NCI-H446 (cell line): Measurements from ENCODE around the gene IL33.

Experiments
- DNase-seq, 2 experiments: peaks; one replicate each; lab custom pipeline; 2025; lab: John Stamatoyannopoulos, UW

The IL33 gene

DNA sequence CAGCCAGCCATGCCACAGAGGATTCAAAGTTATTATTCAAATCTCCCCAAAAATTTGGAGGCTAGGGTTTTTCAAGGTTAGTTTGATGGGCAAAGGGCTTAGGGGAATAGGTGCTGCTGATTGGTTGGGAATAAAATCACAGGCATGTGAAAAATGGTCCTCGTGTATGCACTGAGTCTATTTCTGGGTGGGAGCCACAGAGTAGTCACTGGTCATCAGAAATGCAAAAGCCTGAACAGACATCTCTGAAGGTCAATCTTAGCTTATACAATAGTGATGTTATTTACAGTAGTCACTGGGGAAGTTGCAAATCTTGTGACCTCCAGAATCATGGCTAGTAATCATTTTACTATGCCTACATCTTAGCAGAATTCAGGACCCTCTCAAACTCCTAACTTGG lies 1.3 kb downstream of the IL33 start:
- no peak for DNase-seq

DNA sequence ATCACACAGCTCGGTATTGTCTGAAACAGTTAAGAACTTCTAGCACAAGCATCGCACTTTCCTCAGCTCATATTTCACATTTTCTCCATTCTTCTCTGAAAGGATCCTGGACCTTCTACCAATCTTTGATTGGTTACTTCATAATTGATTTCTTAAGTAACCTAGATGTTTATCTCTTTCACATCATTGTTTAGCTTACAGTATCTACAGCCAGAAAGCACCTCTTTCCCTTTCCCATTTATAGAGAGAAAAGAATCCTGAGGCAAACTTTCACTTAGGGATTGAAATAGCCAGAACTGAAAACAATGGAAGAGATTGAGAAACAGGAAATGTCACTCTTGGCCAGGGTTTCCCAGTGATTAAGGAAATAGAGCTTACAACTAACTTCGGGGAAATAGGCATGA lies 2.5 kb downstream of the IL33 start:
- no peak for DNase-seq

DNA sequence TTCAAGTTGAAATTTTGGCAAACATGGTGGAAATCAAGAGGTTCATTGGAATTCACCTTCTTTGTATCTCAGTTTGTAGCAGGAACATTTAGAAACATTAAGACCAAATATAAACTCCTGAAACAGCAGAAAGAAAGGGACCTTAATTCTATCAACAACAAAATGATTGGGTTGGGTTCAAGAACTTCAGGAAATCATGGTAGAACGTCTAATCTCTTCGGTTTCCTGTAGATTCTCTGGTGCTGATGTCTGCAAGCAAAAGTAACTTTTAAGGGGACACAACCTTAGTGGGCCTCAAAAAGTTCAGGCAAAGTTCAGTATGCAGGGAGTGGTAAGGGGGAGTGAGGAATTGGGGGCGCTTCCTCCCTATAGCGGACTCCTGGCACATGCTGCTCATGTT lies 3.4 kb downstream of the IL33 start:
- DNase-seq = no peak

DNA sequence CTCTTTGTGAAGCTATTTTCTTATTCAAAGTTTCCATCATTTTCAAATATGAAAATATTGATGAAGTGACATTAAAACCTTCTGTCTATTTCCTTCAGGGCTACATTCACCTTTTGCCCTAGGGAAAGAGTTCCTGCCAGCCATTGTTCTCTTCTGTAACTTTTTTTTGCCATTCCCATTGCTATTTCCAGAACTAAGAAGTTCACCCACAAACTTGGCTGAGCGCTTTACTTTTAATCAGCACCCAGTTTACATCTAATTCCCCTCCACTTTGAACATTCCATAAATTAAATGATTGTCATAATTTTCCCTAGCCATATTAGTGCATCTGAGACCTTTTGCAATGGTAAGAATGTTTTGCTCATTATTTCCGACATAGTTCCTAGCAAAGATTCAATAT lies 4.4 kb downstream of the IL33 start:
- no peak for DNase-seq

DNA sequence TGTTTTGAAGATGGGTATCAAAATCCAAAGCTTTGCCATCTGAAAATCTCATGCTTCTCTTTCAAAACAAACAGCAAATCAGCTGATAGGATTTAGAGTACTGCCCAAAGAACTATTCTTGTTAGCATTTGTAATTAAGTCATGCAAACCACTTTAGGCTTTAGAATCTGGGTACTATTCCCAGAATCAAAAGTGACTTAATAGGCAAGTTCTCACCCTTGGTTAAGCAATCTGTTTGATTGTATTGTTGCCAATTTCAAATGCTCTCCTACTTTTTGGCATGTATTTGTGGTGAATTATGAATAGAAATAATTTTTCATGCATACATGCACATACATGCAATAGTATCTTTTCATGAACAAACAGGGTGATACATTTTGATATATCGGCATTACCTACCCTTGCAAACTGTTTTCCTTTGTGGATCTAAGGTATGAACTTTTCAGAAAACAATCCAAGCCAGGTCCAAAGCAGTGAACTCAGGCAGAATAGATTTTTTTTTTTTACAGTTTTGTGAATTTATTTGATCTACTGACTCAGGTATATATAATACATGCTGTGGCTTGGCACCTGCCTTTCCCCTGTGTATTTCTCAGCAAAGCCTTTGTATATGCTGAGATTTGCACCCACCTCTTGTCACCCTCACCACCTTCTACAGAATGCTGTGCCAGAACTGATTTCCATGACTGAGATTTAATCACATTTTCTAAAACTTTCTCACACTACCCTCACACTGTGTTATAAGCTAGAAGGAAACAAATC lies 9.0 kb downstream of the IL33 start:
- peak in 1 of 2 experiments; percentile 19 for DNase-seq

DNA sequence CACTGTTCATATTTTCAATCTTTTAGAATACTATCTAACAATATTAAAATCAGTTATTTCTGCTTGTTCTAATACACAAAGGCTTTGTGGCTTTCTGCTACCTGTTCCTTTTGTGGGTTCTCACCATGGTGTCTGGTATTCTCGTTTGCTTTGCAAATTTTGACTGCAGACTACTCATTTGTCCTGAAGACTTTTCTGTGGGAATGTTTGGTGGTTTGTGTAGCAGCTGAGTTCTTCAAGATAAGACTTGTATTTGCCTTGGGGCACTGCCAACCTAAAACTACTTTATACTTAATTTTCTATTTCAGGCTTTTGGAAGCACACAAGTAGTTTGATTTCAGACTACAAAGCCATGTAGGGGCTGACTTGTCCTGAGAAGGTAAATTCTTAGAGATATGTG lies 11.1 kb downstream of the IL33 start:
- DNase-seq = no peak

DNA sequence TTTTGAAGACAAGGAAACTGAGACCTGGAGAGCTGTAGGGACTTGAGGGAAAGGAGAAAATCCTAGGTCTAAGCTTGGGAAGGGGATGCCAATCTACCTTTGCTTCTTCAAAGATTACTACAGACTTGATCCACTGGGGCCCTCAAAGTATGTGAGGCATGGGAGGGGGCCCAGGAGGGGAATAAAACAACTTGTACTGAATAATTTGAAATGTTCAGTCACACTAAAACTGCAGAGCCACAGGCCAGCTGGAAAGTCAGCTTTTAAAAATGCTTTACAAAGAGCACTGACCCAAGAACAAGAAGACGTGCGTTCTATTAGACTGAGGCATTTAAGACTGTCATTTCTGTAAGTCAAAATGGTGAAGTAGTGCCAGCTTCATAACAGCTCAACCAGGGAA lies 13.6 kb downstream of the IL33 start:
- DNase-seq = no peak

DNA sequence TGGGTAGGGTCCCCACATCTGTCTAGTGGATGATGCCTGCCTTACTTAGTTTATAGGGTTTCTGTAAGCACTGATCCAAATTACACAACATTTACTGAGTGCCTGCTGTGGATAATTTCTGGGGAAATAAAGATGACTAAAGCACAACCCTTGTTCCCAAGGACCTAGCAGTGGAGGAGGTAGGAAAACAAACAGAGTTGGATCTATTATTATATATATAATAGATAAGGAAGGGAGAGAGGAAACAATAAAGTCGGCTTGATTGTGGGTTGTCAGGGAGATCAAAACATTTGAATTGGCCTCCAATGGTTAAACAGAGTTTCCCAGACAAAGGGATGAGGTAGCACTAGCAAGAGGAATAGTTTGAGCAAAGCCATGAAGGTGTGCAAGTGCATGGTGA lies 14.0 kb downstream of the IL33 start:
- no peak for DNase-seq

DNA sequence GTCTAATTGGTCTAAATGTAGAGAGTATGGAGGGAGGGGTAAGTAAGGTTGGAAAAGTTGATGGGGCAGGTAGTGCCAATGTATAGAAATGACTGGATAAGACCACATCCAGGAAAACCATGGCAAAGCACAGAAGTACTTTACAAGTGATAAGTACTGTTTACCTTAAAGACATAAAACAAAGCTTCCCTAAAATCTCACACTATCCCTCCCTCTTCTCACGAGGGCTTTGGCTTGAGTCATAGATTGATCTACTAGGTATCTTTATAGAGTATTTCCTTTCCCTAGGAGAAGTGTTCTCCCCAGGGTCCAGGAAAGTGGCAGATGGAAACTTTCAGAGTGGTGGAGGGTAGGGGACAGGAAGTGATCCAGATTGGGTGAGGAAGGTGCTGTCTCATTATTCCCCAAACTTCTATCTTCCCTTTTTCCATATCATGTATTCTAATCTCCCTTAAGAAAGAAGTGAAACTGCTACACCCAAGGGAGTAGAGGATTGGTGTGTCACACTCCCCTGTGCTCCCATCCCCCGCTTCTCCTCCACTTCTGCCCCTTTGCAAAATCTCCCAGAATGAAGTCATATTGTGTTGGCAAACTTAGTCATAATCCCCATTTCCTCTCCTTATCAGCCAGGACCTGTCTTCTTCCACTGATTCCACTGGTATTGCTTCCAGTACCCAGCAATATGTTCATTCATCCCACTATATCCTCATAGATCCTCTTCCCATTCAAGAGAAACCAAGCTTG lies 14.6 kb downstream of the IL33 start:
- no peak for DNase-seq

DNA sequence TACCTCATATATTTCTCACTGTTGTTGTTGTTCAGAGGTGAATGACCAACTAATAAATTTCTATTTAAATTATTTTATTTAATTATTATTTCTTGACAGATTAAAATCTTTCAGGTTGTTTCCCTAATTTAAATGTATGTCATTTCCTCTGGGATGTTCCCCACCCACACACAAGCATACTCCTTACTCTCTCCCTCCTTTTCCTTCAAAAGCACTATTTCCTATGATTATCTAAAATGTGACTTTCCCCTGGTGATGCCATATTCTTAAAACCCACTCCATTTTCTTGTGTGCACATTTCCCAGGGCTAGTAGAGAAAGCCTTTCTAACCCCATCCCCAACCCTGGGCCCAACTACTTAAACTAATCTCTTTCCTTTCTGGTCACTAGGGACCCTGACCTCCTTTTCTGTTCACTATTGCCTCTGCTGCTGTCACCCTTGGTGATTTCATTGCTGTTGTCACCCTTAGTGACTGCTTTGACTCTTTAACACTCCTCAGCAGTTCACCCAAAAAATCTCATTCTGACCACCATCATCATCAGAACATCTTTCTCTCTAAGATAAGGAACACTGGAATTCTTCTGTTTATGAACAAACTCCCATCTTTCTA lies 16.8 kb downstream of the IL33 start:
- DNase-seq = no peak

DNA sequence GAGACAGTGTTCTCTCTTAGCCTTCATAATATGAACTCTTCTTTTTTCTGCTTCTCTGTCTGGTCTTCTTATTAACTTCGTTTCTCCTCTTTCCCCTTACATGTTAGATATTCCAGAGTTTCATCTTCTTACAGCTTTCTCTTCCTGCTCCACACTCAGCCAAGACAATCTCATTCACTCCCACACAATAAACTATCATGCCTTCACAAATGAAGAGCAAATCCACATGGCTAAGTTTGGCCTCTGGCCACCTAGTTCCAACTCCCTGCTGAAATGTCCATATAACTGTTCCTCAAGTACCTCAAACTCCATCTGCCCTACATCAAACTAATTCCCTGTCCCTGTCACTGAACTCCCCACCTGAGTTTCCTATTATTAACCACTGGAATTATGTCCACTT lies 18.4 kb downstream of the IL33 start:
- no peak for DNase-seq

DNA sequence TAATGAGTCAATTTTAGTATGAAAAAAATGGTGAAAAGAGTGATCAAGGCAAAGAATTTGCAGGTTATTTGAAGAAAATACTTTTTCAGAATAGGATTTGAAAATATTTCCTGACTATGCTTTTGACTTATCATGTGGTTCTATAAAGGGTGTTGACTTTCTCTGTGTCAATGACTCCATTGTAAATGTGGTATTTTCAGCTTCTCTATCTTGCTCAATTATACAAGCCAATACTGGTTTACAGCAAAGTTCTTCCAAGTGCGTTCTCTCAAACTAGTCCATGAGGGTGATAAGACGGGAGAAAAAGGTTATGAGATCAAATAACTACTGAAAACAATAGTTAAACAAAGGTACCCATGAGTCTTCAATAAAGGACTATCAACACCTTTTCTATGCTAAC lies 21.7 kb downstream of the IL33 start:
- DNase-seq = no peak

DNA sequence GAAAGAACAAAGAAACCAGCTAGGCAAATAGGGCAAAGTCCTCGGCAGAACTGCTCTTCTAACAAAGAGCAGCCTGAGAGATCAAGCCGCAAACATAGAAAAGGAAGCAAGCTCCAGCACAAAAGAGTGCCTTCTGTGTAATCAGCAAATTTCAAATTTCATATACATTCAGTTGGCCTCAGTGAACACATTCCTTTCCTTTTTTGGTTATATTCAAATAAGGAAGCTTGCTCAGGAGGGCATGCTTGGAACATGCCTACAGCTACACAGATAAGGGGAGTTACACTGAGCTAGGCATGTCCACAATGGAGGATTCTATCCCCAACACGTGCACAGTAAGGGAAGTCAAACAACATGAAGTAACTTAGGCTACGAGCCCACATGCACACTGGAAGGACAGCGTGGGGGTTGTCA lies 23.4 kb downstream of the IL33 start:
- DNase-seq = no peak

DNA sequence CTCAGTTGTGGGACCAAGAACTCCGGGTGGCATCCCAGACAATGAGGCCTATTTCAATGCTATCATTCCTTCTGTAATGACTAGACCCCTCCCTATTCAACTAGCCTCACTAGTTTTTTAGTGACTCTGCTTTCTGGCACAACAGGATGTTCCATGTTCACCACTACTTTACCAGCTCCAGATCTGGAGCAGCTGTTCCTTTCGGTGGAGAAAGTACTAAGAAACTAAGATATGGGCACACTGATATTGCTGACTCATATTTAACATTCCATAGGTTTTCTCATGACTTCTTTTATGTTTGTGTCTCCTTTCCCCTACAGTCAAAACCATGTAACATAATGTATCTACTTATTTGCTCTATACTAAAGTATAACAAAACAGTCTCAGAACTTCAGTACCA lies 24.1 kb downstream of the IL33 start:
- no peak for DNase-seq

DNA sequence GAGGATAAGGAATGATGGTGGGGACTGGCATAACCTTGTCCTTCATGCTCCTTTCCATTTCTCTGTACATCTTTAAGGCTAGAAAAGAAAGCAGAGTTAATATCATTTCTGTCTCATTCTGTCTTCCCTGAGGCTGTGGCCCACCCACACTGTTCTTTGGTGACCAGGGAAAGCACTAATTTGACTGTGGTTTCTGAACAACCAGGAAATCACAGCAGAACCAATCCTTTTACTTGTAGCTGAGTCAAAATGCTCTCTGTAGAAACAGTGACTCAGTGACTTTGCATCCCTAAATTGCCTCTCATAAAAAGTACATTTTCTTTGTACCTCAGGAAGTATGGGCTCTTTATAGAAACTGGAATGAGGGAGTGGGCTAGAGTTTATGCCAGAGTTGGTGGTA lies 28.1 kb downstream of the IL33 start:
- no peak for DNase-seq

DNA sequence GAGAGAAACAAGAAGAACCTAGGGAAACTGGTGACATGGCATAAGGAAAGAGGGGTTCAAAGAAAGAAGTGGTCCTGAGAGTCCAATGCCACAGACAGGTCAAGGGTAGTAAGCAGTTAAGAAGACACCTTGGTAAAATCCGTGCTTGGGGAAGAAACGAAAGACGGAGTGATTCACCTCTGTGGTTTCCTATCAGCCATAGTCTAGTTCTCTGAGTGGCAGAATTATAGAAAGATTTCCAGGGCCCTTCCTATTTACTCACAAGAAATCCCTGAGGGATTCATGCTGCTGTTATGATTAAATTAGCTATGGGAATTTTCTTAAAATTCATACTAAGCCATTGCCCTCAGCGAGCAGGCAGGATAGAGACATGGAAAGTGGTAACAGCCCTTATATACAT lies 31.7 kb downstream of the IL33 start:
- no peak for DNase-seq

DNA sequence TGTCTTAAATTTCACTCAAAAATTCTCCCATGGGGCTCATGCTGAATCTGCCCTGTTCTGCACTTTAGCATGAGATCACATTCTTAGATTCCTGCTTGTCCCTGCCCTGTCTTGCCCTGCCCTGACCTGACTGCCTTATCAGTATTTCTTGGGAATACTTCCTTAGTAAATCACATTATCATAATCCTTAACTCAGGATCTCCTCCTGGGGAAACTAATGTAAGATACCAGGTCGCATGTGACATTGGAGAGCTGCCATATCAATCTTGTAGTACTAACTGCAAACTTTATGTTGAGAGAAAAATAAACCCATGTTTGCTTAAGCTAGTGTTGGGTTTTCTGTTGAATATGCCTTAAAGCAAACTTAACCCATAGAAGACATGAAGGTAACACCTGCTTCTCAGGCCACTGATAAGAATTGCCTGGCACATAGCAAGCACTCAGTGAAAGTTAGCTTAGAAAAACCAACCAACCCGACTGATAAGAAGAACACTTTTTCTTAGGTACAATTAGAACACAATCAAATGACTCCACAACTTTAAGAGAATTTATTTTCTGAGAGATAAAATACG lies 53.3 kb downstream of the IL33 start:
- DNase-seq = no peak

DNA sequence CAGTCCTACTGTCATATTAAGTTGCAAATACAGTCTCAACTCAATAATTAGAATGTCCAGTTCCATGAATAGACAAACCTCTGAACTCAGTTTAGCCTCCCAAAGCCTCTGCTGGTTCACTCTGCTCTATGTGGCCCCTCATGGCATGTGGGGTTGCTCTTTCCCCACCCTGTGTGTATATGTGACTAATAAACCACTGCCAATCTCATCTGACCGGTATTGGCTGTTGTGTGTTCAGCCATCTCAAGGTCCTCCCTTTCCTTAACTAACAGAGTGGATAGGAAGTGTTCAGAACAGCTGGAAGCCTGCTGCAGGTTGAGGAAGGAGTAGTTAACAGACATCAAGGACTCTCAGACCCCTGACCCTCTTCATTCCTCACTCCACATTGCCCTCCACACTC lies 55.3 kb downstream of the IL33 start:
- no peak for DNase-seq

DNA sequence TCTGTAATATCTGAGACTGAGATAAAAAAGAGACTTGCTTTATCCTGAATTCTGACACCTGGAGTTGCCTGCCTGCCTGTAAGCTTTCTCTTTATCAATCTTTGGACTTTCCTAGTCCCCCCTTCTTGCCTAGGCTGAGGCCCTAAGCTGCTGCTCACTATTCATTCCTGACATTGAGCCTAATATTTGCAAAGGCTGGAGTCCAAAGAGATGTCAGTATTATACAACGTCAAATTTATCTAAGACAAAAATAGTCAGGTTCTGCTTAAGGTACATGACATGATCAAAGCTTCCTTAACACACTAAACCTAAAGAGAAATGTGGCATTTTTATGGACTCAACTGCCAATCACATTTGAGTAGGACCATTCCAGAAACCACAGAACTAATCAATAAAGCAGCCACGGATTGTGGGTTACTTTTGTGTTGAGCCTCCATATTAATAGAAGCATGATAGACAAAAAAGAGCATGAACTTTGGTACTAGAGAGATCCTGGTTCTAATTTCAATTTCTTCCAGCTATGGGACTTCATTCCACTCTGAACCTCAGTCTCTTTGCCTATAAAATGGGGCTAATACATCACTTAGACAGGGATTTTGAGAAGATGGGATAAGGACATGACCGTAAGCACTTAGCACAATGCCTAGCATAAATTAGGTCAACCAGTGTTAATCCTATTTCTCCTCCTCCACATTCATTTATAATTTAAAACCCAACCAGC lies 56.1 kb downstream of the IL33 start:
- DNase-seq = no peak

DNA sequence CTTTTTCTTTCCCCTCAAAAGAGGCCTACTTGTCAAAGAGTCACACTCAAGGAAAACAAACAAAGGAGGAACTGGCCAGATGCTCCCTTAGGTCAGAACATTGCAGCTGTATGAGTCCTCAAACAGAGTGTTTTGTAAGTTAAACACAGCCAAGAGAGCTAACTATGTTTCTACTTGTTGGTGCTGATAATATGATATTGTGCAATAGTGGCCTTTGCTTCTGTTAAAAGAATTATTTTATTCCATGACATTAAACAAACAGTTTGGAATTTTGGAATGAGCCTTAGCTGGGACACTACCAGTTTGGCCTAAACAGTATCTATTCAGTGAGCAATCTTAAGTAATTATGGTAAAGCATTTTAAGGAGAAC lies 56.6 kb downstream of the IL33 start:
- DNase-seq = no peak

DNA sequence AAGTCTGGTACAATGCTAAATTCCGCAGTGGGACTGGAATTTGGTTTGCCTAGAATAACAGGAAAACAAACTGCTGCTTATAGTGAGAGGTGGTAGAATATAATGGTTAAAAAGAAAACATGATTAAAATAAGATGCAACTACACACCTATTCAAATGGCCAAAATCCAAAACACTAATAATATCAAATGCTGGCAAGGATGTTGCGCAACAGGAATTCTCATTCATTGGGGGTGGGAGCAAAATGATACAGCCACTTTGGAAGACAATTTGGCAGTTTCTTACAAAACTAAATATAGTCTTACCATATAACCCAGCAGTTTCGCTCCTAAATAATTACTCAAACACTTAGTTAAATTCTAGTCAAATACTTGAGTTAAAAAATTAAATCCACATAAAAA lies 61.8 kb downstream of the IL33 start:
- no peak for DNase-seq

DNA sequence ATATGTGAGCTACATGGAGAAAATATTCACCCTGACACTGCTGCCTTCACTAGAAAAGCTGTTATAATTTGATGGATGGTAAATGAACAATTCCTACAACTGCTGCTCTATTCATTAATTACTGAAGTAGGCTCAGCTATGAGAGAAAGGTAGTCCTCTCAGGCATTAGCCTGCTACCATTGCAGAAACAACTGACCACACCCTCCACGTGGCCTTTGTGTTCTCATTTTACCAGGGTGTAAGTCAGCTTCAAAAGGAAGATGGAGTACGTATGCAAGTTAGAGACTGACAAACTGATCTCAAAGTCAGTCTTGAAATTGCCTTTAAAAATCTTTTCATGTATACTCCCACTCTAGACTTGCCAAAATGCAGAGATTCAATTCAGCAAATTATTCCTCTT lies 86.3 kb downstream of the IL33 start:
- no peak for DNase-seq
